Tongue (tissue), 2 donors: ENCODE data around the gene CPA3. TPM values are rescaled to one million over a fixed set of nuclear protein-coding genes. Genes with fewer than 3 reads are reported as not detected.

Source experiments
- DNase-seq: peaks from one replicate; pipeline ENCODE4 v3.0.0-alpha.2; 2015
- total RNA-seq: library from RNA; depleted of rRNA; stranded (reverse); fragments of >200 nt; gene quantifications from one replicate; pipeline ENCODE4 v1.2.3, GENCODE V29; 2014

The CPA3 gene
- total RNA-seq, 1 donor from 2014 or later = 10.2 TPM

DNA sequence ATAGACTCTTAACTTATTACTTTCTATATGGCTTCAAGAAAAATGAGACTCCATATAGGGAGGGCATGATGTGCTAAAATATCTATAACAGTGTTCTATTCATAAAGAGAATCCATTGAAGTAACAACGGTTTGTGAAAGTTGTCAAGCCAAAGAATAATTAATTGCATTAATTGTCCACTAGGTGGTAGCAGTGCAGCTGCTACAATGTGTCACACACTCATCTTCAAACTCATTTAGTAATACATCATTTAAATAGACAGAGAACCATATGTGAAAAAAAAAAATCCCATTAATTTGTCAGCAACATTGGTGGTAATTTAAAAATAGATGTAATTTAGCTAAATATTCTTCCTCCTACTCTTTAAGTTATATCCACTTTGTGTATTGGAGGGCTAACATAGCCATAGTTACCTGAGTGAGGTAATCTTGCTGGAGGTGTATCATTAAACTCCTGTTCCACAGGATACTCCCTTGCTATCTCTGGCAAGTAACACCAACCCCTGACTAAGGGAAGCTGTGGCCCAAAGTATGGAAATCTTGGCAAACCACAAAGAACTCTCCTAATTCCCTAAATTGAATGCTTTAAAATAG, 3.7 kb upstream of the CPA3 start:
- DNase-seq = peak; percentile 60

DNA sequence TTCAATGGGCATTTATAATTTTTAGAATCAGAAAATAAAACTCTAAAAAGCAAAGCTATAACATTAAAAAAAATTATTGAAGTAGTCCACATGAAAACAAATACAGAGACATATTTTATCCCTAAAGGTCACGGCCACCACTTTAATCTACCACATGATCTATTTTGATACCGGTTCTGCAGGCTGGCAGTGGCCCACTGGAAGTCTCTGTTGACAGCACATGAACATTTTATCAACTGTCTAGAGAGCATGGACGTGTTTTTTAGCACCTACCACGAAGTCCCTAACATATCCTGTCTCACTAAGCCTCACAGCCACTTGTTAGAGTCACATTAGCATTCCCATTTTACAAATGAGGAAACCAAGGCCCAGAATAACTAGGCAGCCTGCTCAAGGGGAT, 1.8 kb upstream of the CPA3 start:
- no peak for DNase-seq

DNA sequence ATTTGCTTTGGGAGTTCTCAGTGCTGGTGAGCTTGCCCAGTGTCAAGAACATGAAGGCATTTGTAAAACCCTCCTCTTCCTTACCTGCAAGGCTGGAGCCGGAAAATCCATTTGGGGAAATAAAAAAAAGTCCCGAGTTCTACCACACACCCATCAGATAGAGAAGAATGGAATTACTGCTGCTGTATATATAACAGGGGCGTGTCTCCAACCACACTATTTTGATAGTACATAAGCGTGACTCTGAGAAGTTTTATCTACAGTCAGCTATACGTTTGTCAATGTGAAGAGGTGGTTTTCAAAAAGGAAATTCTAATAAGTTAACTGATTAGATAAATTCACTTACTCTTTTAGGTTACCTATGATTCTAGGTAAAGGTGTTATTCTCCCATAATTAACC, 1.3 kb upstream of the CPA3 start:
- DNase-seq = no peak

DNA sequence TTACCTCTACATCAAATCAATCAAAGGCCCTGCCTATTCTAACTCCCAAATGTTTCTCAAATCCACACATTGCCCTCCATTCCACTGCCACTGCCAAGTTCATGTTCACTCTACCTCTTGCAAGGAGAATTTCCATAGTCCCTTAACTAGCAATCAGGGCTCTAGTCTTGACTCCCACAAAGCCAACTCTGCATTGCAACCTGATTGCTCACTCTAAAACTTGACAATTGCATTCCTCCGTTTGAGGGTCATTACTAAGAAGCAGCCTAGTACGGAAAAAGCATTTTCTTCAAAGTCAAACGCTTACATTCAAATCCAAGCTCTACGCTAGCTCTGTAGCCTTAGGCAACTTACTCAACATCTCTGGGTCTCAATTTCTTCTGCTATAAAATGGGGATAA, 1.2 kb downstream of the CPA3 start:
- DNase-seq = no peak

DNA sequence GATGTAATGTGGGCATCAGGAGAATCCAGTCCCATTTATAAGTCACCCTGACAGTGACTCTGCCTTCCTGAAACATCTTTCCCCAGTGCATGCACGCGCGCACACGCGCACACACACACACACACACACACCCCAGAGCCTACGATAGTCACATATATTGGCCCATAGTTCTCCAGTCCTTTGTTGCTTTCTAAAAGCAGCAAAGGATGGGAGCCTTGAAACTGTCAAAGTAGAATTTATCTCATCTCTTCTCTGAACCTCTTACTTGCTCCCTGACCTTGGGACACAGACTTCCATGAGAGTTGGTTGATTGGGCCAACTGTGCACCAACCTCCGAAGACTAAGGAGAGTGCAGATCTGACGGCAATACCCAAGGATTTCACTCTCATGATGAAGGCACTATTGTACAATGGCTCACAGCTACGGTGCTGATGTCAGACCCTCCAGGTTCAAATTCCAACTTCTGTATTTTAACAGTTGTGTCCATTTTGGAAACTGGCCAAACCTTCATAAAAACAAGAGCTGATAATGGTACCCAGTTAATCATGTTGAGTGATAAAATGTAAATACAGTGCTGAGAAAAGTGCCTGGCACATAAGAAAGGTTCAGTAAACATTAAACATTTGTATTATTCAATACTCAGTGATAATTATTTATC, 8.3 kb downstream of the CPA3 start:
- DNase-seq = no peak

DNA sequence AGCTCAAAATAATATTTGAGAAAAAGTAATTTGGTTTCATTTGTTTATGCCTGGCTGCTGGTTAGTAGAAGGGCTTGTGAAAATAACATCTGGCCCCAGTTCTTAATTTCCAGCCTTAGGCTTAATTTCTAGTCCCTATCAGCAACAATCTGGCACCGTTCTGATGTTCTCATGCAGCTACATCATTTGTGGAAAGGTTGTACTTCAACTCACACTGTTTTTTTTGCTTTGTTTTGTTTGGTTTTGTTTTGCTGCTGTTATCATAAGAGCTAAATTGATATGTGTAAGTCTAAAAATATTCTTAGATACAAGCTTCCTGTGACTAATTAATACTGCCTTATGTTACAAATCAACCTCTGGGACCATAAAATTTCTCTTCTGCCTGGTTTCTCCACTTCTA, 8.9 kb downstream of the CPA3 start:
- DNase-seq = no peak

DNA sequence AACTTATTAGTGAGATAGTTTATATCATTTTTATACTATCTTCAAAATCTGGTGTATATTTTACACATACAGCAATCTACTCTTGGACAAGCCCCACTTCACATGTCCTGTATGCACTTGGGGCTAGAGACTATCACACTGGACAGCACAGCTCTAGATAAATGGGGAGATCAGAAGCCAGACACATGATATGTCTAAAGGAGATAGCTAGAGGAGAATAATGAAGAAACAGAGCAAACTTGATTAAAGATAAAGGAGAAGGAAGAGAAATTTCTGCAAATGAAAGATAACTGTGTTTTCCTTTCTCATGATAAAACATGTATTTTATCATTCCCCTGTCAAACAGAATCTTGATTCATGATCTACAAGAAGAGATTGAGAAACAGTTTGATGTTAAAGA, 13.0 kb downstream of the CPA3 start:
- no peak for DNase-seq

DNA sequence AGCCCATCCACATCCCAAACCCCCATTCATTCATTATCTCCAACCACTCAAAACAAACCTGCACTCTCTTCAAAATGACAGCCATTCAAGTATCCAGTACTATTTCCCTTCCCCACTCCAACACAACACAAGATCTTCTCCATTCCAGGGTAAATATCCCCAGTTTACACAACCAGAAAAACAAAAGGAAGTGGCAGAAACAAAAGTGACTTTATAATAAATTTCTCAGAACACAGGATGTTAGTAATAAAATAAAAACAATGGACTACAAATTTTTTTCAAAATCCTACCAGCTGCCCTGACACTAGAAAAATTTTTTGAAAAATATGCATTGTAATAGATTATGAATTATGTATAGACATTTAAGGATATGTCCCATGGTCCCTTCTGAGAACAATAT, 14.2 kb downstream of the CPA3 start:
- DNase-seq = no peak

DNA sequence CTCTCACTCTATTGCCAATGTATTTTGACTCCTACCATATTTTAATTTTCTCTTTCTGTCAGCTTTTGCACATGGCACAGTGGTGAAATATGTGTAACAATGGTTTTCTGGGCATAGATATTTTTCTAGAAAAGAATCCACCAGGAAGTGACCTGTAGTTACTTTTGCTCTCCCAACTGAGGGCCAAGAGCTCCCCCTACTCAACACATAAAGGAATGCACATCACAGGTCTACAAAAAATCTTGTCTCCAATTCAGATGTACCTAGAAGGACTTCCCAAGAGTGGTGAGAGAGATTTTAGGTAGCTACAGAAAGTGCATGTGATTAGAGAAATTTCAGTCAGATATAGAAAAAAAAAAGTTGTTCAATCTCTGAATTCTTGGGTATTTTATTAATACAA, 15.6 kb downstream of the CPA3 start:
- no peak for DNase-seq

DNA sequence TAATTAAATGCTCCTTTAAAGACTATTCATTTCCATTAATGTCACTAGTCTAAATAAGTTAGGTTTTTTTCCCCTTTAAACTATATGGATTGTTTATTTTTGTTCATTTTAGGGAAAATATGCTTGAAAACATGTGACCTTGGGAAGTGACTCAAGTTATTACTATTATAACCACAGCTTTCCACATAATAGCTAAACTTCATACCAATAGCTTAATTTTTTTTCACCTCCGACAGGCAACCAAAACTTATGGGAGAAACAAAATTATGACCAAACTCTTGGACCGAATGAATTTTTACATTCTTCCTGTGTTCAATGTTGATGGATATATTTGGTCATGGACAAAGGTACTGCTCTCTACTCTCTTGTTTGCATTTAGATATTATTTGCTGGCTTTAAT, 16.2 kb downstream of the CPA3 start:
- DNase-seq = no peak

DNA sequence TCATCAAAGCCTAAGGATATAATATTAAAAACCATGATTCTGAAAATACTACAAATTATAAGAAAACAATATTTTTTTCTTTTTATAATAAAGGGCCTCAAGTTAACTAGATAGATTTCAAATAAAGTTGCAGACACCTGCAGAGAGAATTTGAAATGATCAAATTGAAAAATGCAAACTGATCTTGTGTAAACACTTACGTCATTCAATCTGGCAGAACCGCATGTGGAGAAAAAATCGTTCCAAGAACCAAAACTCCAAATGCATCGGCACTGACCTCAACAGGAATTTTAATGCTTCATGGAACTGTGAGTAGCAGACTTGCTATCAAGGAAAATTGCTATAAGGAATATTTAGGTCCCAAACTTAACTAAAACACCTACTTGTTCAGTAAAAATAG, 17.2 kb downstream of the CPA3 start:
- peak; percentile 37 for DNase-seq

DNA sequence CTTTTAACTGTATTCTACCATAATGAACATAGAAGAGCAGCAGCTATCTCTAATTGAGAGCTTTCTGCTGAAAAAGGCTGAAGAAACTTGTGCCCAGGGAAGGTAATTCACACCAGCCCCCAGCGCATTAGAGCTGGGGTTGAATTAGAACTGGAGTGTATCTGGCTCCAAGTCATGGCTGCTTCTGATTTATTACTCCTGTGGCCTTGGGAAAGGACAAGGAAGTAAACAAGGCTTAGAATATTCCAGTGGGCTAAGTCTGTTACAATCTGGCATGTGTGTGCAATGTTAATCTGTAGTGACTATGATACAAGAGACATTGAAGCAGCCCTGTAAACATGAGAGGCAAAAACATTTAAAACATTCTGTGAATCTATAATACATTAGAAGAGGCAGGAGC, 18.1 kb downstream of the CPA3 start:
- DNase-seq = no peak

DNA sequence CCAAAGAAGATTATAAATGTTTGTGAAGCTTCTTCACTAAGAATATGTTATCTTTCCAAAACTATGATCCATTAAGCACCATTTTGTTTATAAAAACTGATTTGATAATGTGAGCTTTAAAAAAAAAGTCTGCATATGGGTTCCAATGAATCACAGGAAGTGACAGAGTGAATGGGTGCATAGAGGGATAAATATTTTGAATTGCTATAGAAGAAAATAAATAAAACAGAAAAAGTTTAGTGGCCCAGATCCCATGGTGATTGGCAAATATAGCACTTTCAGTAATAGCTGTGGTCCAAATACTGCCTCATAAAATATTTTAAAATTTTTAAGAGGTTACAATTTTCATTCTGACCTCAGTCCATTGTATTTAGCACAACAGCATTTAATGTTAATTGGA, 19.2 kb downstream of the CPA3 start:
- DNase-seq = no peak

DNA sequence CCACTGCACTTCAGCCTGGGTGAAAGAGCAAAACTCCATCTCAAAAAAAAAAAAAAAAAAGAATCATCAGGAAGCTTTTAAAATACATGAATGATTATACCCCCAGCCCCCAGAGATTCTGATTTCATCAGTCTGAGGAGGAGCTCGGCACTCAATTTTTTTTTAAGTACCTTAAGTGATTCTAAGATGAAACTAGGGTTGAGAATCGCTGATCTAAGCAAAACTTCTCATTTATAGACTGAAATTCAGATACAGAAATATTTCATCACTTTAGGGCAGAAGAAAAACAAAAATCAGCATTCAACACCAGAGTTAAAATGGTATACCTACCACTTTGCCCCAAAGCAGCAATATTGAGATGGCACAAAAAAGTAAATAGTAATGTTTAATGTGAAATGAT, 24.7 kb downstream of the CPA3 start:
- DNase-seq = no peak

DNA sequence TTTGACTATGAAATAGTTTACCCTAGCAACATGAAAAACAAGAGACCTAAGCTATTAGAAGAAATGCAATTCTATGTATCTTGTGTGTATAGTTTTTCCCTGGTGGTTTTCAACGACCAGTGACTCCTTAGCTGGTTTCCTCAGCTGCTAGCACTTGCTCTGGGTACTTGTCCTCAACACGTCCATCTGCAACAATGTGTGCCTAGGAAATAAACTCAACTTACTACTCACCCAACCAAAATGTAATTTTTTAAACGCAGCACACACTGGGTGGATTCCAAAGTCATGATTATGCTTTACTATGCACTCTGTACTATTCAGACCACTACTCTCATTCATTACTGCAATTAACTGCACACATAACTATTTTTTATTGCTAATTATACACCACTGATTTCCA, 31.0 kb downstream of the CPA3 start:
- DNase-seq = no peak

DNA sequence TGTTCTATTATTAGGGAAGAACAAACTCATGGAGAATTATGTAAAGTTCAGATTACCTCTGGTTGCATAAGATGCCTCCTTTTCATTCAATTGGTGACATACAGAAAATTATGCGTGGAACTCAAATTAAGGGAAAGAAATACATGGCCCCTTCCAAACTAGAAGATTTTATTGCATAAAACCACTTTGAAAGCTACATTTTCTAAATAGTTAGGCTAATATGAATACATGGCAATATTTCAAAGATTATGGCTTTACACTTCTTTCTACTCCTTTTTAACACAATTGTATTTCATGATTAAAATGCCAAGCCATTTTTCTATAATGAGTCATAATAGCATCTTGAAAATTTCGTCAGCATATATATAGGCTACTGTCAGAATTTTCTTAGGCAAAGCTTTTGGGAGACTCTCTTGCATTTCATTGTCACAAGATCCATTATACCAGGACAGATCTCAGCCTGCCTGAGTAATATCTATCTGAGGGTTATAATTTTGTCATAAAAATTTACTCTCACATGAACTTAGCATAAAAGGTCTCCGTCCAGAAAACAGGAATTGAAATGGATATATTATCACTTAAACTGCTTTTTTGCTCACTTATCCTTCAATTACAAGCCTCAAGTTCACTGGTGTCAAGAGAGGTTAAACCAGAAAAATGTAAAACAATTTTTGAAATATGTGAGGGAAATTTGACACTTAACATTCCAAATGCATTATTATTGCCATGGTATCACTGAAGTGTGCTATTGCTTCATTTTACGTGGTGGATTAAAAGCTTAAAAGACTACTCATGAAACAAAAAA, 37.1 kb downstream of the CPA3 start:
- no peak for DNase-seq

DNA sequence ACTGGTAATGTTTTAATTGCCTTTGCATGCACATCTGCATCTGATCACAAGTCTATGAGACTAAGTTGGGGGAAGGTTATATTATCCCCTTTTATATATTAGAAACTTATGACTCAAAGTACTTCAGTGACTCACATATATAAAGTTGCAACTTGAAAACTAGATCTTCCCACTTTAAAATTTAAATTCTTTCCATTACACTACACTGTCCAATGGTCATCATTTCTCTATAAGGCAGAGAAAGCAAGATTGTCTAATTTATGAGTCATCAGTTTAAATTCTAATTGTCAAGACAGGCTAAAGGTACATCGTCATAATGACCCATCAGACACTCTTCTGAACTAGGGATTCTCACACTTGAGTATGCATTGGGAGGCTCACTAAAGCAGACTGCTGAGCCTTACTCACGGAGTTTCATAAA, 37.9 kb downstream of the CPA3 start:
- DNase-seq = no peak

DNA sequence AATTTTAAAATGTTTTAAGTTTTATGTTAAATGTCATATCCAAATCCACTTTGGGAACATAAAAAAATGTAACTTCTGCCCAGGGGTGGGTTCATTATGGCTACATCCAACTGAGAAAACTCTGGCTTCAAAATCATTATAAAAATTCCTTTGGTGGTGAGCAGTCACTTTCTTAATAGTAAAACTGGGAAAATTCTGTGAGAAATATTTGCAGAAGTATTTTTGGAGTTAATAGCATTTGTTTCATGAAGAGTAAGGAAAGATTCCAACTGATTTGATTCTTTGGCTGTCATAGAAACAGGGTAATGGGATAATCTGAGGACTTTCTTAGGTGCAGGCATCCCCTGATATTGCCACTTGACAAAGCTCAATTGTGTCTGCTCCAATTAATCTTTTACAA, 38.8 kb downstream of the CPA3 start:
- no peak for DNase-seq

DNA sequence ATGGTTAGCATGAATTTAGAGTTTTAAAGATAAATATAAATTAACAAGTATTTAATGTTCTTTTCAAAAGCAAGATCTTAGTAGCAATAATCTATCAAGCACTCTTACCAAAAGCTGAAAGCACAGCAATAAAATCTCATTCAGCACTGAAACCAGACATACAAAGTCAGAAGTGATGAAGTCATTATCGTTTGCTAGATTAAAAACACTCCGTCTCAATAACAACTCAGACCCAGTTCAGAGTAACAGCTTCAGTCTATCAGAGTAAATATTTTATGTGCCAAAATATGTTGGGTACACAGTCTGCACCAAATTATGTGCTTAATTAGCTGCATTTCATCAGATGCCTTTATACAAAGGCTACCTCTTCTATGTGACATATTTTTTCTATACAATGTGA, 41.6 kb downstream of the CPA3 start:
- no peak for DNase-seq

DNA sequence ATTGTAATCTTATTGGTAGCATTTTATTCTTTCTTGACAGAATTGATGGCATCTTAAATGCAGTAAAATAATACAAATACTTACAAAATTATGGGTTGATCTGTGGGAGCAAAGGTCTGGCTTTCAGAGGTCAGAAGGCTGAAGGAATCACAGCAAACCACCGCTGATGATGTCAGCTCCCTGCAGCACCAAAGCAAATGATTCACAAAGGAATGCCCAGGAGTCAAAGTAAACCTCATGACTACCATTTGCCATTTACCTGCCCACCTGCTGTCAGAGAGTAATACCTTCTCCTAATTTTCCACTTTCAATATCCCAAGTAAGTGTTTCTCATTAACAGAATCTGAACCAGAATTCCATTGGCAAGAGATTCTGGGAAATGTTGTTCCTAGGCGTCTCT, 46.1 kb downstream of the CPA3 start:
- no peak for DNase-seq

DNA sequence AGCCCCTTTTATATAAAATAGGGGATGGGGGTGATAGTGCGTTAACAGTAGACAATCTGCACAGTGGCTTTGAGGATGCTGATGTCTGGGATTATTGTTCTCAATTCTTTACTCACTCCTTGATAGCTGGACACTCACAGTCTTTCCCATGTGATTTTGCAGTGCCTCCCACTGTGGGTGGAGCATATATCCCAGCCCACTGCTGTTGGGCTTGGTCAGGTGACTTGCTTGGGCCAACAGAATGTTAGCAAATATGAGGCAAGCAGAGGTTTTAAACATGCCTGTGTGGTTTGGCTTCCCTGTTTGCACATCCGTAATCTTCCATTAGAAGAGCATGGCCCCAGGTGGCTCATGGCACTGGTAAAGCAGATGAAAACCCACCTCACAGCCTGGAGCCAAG, 46.5 kb downstream of the CPA3 start:
- no peak for DNase-seq

DNA sequence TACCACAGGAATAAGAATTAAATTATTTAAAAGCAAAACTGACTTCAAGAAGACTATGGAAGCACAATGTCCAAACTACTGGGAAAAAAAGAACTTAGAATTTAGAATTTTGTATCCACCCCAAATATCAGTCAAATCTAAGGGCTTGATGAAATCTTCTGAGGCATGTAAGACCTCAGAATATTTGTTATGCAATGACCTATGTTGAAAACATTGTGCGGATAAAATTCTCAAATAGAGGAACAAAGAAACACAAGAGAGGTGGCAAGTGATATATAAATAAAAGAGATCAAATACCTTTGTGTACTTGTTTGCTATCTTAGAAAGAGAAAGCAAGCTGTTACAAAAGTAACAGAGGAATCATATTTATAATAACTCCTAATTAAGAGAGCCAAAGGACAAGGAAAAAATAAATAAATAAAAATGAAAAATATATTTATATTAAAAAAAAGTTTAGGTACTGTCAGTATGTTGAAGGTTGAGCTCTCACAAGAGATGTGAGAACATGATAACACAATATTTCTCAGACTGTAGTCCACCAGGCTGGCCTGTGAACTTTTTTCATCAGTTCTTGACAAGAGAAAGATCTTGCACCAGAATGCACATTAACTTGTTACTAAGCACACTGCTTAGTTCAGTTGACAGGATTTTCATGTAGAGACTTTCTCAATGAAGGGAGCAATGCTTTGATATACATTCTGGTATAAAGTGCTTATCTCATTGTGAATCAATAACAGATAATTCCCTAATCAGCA, 50.0 kb downstream of the CPA3 start:
- no peak for DNase-seq

DNA sequence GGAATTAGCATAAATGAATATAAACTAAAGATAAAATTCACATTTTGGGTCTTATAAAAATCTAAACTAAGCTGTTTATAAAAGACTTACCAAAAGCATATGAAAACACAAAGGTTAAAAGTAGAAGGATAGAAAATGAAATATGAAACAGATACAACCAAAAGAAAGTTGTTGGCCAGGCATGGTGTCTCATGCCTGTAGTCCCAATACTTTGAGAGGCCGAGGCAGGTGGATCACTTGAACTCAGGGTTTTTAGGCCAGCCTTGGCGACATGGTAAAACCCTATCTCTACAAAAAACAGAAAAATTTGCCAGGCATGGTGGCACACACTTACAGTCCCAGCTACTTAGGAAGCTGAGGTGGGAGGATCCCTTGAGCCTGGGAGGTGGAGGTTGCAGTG, 51.0 kb downstream of the CPA3 start:
- DNase-seq = no peak
